Panc1 (cell line): Measurements from ENCODE around the gene SPATA46. TPM values are rescaled to one million over a fixed set of nuclear protein-coding genes. Genes with fewer than 3 reads are reported as not detected.

ENCODE experiments used
- ATAC-seq: fragments of 200-7000 bp; cut with Tn5 transposase; 2 replicates; pipeline ENCODE4 v1.9.1; 2020; ENCODE audit warnings: mild to moderate bottlenecking, moderate library complexity
- BruUV-seq: library from RNA; stranded (reverse); fragments of 400-500 nt; replicated peaks from 2 replicates; lab custom pipeline; 2021; lab: Mats Ljungman, UMichigan
- CTCF ChIA-PET: fragments of 300-600 bp; sonication (Branson Sonifier 250); formaldehyde crosslinking; loops from one replicate; lab custom pipeline; 2022; ENCODE audit warnings: antibody characterized with exemption; lab: Charles Lee
- POLR2A ChIA-PET: fragments of 300-600 bp; sonication (Branson Sonifier 250); formaldehyde crosslinking; loops from one replicate; lab custom pipeline; 2022; ENCODE audit warnings: antibody characterized with exemption; lab: Charles Lee
- DNase-seq: peaks from one replicate; pipeline ENCODE4 v3.0.0-alpha.2; 2010; ENCODE audit warnings: low read depth, low spot score
- H3K27ac ChIP-seq: 2 replicates; pipeline ENCODE4 v1.5.1; 2011; ENCODE audit warnings: mild to moderate bottlenecking, low read length, inconsistent platforms
- H3K27me3 ChIP-seq: fragments of 200-500 bp; sonication (Bioruptor generic); 2 replicates; pipeline ENCODE4 v1.6.0; 2014; ENCODE audit warnings: low read length, inconsistent platforms; ENCODE audit not compliant: control insufficient read depth, insufficient read depth
- H3K36me3 ChIP-seq: fragments of 200-500 bp; sonication (Bioruptor generic); 2 replicates; pipeline ENCODE4 v1.5.1; 2014; ENCODE audit warnings: inconsistent platforms, mild to moderate bottlenecking, low read length, moderate library complexity; ENCODE audit not compliant: control insufficient read depth, insufficient read depth
- H3K4me1 ChIP-seq: 2 replicates; pipeline ENCODE4 v1.5.1; 2011; ENCODE audit warnings: inconsistent platforms, mild to moderate bottlenecking, low read length, moderate library complexity; ENCODE audit not compliant: control insufficient read depth, insufficient read depth
- H3K4me3 ChIP-seq, 2 experiments: 2 replicates each; pipeline ENCODE4 v1.5.1; 2011 to 2012; ENCODE audit warnings: low read depth in 2 of 2, low read length in 2 of 2, mild to moderate bottlenecking in 2 of 2, inconsistent platforms in 1 of 2, moderate library complexity in 1 of 2
- H3K9me3 ChIP-seq: fragments of 200-500 bp; sonication (Bioruptor generic); 2 replicates; pipeline ENCODE4 v1.5.1; 2014; ENCODE audit warnings: low read depth, mild to moderate bottlenecking, inconsistent platforms, low read length, moderate library complexity; ENCODE audit not compliant: control insufficient read depth, insufficient read depth
- CTCF ChIP-seq: fragments of 450-650 bp; IDR thresholded peaks from 2 replicates; pipeline ENCODE4 v1.5.1; 2017; ENCODE audit warnings: mild to moderate bottlenecking
- POLR2AphosphoS5 ChIP-seq: IDR thresholded peaks from 2 replicates; pipeline ENCODE4 v1.6.1; 2012; ENCODE audit warnings: mild to moderate bottlenecking, low read depth, low read length, moderate library complexity
- REST ChIP-seq, 2 experiments: IDR thresholded peaks; 2 replicates each; pipeline ENCODE4 v1.6.1; 2011 to 2012; ENCODE audit warnings: low read depth in 2 of 2, control low read depth in 1 of 2, low read length in 1 of 2, mild to moderate bottlenecking in 1 of 2, moderate library complexity in 1 of 2; ENCODE audit not compliant: insufficient read depth in 1 of 2
- SIN3A ChIP-seq: IDR thresholded peaks from 2 replicates; pipeline ENCODE4 v1.6.1; 2012; ENCODE audit warnings: low read depth, mild to moderate bottlenecking, low read length, moderate library complexity, borderline replicate concordance; ENCODE audit not compliant: insufficient read depth
- TCF7L2 ChIP-seq: IDR thresholded peaks from 2 replicates; pipeline ENCODE4 v1.6.1; 2011; ENCODE audit warnings: mild to moderate bottlenecking, low read depth, low read length, inconsistent platforms
- in situ Hi-C: cut with HindIII; loops from 2 replicates; pipeline ENCODE4 v1.10.0; 2016; ENCODE audit warnings: low sequenced_read_pairs, low pct_unique_long_range_greater_than_20kb
- intact Hi-C: fragments of 100-400 bp; cut with micrococcal nuclease; formaldehyde crosslinking; loops from one replicate; pipeline ENCODE4 v1.10.0; 2022; ENCODE audit not compliant: unreplicated experiment
- total RNA-seq: library from RNA; stranded (reverse); gene quantifications from one replicate; pipeline ENCODE4 v1.2.1, GENCODE V29; 2021; ENCODE audit not compliant: unreplicated experiment

Gene SPATA46
- total RNA-seq, 1 experiment from 2014 or later = not detected

- ATAC-seq = no peak
- POLR2A ChIA-PET = interaction anchor here (0.9 kb wide), 1 partner anchor 243 kb away, joined by 3 read pairs; no protein-coding TSS in a partner anchor
- in situ Hi-C loops = no loop called here
- no peaks in the 10 kb centered on the region for H3K9me3 ChIP-seq
- no peaks in the 10 kb centered on the region for H3K36me3 ChIP-seq
- BruUV-seq = no TSS peak
- DNase-seq = no peak
- CTCF ChIA-PET = no interaction called here
- no peak for TF ChIP-seq SIN3A
- TF ChIP-seq CTCF = no peak
- no peak for TF ChIP-seq POLR2AphosphoS5
- no peak for TF ChIP-seq REST (IDR thresholded peaks at IDR 0.05; ENCODE audit: insufficient read depth in 1 of 2, low read depth in 2 of 2, low read length in 1 of 2)
- TF ChIP-seq TCF7L2 = no peak
- intact Hi-C loops = no loop called here
- H3K4me3 ChIP-seq = no peak overlapping the region
- no peaks in the 10 kb centered on the region for H3K27me3 ChIP-seq
- H3K27ac ChIP-seq = no peak overlapping the region
- peaks cover 5% of the 10 kb centered on the region; the same call in 1 of the 2 replicates for H3K4me1 ChIP-seq
Measured at GRCh38 chr1:162383516-162383915, 6.9 kb upstream of the SPATA46 start.

- no peak for ATAC-seq
- H3K36me3 ChIP-seq = no peaks in the 10 kb centered on the region
- BruUV-seq = no TSS peak
- H3K4me3 ChIP-seq = no peak overlapping the region
- DNase-seq = no peak
- CTCF ChIA-PET = no interaction called here
- H3K9me3 ChIP-seq = no peaks in the 10 kb centered on the region
- H3K27me3 ChIP-seq = no peaks in the 10 kb centered on the region
- in situ Hi-C loops = no loop called here
- TF ChIP-seq POLR2AphosphoS5 (no peak), CTCF (no peak), SIN3A (no peak), TCF7L2 (no peak), REST (IDR thresholded peaks at IDR 0.05; ENCODE audit: insufficient read depth in 1 of 2, low read depth in 2 of 2, low read length in 1 of 2) (no peak)
- POLR2A ChIA-PET = interaction anchor here (0.9 kb wide), 1 partner anchor 243 kb away, joined by 3 read pairs; no protein-coding TSS in a partner anchor
- peaks cover 3% of the 10 kb centered on the region; the same call in 1 of the 2 replicates for H3K4me1 ChIP-seq
- H3K27ac ChIP-seq = no peak overlapping the region
- intact Hi-C loops = no loop called here
Measured at GRCh38 chr1:162383091-162383490, 6.4 kb upstream of the SPATA46 start.
